ENCODE measurements around the gene CNGA3.

Gene CNGA3

DNA sequence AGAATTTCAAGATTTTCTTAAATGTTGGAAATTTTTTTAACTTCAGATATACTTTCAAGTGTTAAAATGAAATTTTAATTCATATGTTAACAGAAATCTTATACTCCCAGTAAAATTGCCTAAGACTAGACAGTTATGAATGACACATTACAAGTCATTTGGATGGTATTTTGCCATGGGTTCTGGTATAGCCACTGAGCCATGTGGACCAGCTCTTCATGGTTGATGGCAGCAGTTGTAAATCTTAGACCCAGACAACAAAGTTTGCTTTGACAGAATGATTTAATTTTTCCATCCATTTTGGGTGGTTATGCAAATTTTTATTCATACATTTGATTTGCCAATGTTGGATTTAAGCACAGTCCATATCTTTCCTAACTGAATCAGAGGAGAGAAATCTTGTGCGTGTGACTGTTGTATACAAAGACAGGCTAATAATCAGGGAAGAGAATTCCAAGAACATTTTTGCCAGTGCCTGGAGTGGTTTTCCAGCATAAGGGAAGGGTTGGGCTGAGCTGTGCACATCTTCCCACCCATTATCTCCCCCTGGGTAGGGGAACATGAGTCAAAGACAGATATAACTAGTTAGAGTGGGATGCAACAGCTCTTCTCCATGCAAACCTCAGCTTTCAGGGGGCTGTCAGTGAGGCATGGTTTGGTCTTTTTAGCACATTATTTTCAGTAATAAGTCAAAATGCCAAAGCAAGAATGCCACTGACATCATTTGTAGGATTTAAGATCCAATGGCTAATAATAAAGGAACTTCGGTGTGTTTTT lies 70.3 kb downstream of the CNGA3 start:
- no peak for TF ChIP-seq CTCF (IDR thresholded peaks at IDR 0.05; ENCODE audit: low read depth, low read length, missing control alignments)
- in situ Hi-C loops (cut with HindIII; ENCODE audit: low sequenced_read_pairs): no loop called here
- DNase-seq (ENCODE audit: low read depth): no peak
- H3K4me3 ChIP-seq (ENCODE audit: low read depth, low read length): no peak overlapping the region

- H3K4me3 ChIP-seq (ENCODE audit: low read depth, low read length): no peak overlapping the region
- in situ Hi-C loops (cut with HindIII; ENCODE audit: low sequenced_read_pairs): no loop called here
- TF ChIP-seq CTCF (IDR thresholded peaks at IDR 0.05; ENCODE audit: low read depth, low read length, missing control alignments): no peak
These were observed 73.3 kb downstream of the CNGA3 start for GRCh38 chr2:98419544-98419943.

GRCh38 chr2:98419977-98420725 lies 73.9 kb downstream of the CNGA3 start:
- DNase-seq (ENCODE audit: low read depth): no peak
- no peak overlapping the region for H3K4me3 ChIP-seq (ENCODE audit: low read depth, low read length)
- no peak for TF ChIP-seq CTCF (IDR thresholded peaks at IDR 0.05; ENCODE audit: low read depth, low read length, missing control alignments)
- in situ Hi-C loops (cut with HindIII; ENCODE audit: low sequenced_read_pairs): no loop called here

More at GRCh38 chr2:98419544-98419943, 73.3 kb downstream of the CNGA3 start:
- no peak for DNase-seq (ENCODE audit: low read depth)

- in situ Hi-C loops (cut with HindIII; ENCODE audit: low sequenced_read_pairs): no loop called here
- TF ChIP-seq CTCF (IDR thresholded peaks at IDR 0.05; ENCODE audit: low read depth, low read length, missing control alignments): no peak
- no peak overlapping the region for H3K4me3 ChIP-seq (ENCODE audit: low read depth, low read length)
- DNase-seq (ENCODE audit: low read depth): no peak
These were observed 76.2 kb downstream of the CNGA3 start for GRCh38 chr2:98422449-98422848.

- DNase-seq (ENCODE audit: low read depth): no peak
- no peak for TF ChIP-seq CTCF (IDR thresholded peaks at IDR 0.05; ENCODE audit: low read depth, low read length, missing control alignments)
- in situ Hi-C loops (cut with HindIII; ENCODE audit: low sequenced_read_pairs): no loop called here
- H3K4me3 ChIP-seq (ENCODE audit: low read depth, low read length): no peak overlapping the region
These were observed 80.5 kb downstream of the CNGA3 start for GRCh38 chr2:98426771-98427170.

DNA sequence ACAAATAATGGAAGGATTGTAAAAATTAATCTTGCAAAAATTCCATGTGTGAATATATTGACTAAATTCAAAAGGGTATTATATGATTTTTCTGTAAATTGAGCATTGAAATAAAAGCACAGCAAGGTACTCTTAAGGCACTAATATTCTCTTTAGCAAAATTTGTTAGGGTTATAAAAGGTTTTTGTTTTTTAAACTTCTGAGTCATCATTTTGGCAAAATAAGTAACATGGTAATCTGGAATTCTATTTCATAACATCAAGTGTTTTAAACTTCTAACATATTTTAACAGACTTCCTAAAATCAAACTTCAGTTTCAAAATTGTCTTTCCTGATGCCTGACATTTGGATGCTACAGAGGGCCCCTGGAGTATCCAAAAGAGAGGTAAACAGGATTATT lies 85.9 kb downstream of the CNGA3 start:
- no peak for TF ChIP-seq CTCF (IDR thresholded peaks at IDR 0.05; ENCODE audit: low read depth, low read length, missing control alignments)
- in situ Hi-C loops (cut with HindIII; ENCODE audit: low sequenced_read_pairs): no loop called here
- no peak for DNase-seq (ENCODE audit: low read depth)
- H3K4me3 ChIP-seq (ENCODE audit: low read depth, low read length): no peak overlapping the region
